Transverse colon (tissue), 4 donors: ENCODE measurements around the gene TNFRSF11A. TPM values are rescaled to one million over a fixed set of nuclear protein-coding genes. Genes with fewer than 3 reads are reported as not detected.

Source experiments
- DNase-seq: peaks from one replicate; pipeline ENCODE4 v3.0.0-alpha.2; 2019
- H3K27ac ChIP-seq, 4 donors: fragments of 200-600 bp; sonication (generic); 2 replicates each; pipeline ENCODE4 v1.5.1; 2016 to 2018; ENCODE audit warnings: inconsistent platforms in 4 of 4
- H3K27me3 ChIP-seq: fragments of 200-600 bp; sonication (generic); 2 replicates; pipeline ENCODE4 v1.5.1; 2017; ENCODE audit warnings: inconsistent platforms
- H3K36me3 ChIP-seq, 4 donors: fragments of 200-600 bp; sonication (generic); 2 replicates each; pipeline ENCODE4 v1.5.1; 2017 to 2019; ENCODE audit warnings: inconsistent platforms in 4 of 4
- H3K4me1 ChIP-seq, 4 donors: fragments of 200-600 bp; sonication (generic); 2 replicates each; pipeline ENCODE4 v1.5.1; 2017 to 2020; ENCODE audit warnings: inconsistent platforms in 4 of 4
- H3K4me3 ChIP-seq, 4 donors: fragments of 200-600 bp; sonication (generic); 1 replicate in 1 of 4; 2 replicates in 3 of 4; pipeline versions ENCODE4 v1.5.1 to v1.6.1; 2017 to 2019; ENCODE audit warnings: inconsistent platforms in 4 of 4
- H3K9me3 ChIP-seq, 2 donors: fragments of 200-600 bp; sonication (generic); 2 replicates each; pipeline ENCODE4 v1.5.1; 2017 to 2019; ENCODE audit warnings: inconsistent platforms in 2 of 2
- CTCF ChIP-seq, 5 experiments: fragments of 200-600 bp in 3 of 5; fragments of 450-650 bp in 2 of 5; sonication (generic) in 3 of 5; IDR thresholded peaks; 1 replicate in 2 of 5; 2 replicates in 3 of 5; pipeline ENCODE4 v1.5.1; 2016 to 2017; ENCODE audit warnings: antibody characterized with exemption in 5 of 5, inconsistent platforms in 3 of 5, mild to moderate bottlenecking in 2 of 5, moderate library complexity in 1 of 5
- EP300 ChIP-seq: sonication (generic); formaldehyde crosslinking; IDR thresholded peaks from one replicate; pipeline ENCODE4 v1.6.1; 2017; ENCODE audit warnings: antibody characterized with exemption, low read depth
- POLR2A ChIP-seq: fragments of 450-650 bp; IDR thresholded peaks from one replicate; pipeline ENCODE4 v1.6.1; 2016; ENCODE audit warnings: antibody characterized with exemption, mild to moderate bottlenecking, moderate library complexity
- POLR2AphosphoS5 ChIP-seq, 3 donors: sonication (generic); formaldehyde crosslinking; IDR thresholded peaks; one replicate each; pipeline ENCODE4 v1.6.1; 2016; ENCODE audit warnings: antibody characterized with exemption in 3 of 3
- WGBS, 2 donors: methylation state at CpG; one replicate each; pipeline ENCODE4 v1.1.5; 2018; ENCODE audit warnings: low coverage in 1 of 2; 5-methylcytosine and 5-hydroxymethylcytosine counted together
- in situ Hi-C, 4 donors: fragments of 200-750 bp; cut with MboI; loops; one replicate each; pipeline versions ENCODE4 v1.15.0 to v1.15.1; 2017; ENCODE audit warnings: low sequenced_read_pairs in 3 of 4, low pct_ligation_motif_present in 1 of 4, low pct_unique_long_range_greater_than_20kb in 1 of 4
- intact Hi-C: fragments of 100-400 bp; cut with DNase I; formaldehyde crosslinking; loops from one replicate; pipeline ENCODE4 v1.15.1; 2023; ENCODE audit warnings: low total_unique reads
- total RNA-seq, 4 donors: library from RNA; depleted of rRNA; stranded (reverse); fragments of >200 nt; gene quantifications; one replicate each; pipeline ENCODE4 v1.1.0, GENCODE V29; 2016

The TNFRSF11A gene
- total RNA-seq, 4 donors from 2014 or later = 23.9 to 59.9 (median 31.6) TPM

- TF ChIP-seq CTCF (IDR thresholded peaks at IDR 0.05) = no peak
- peak in 2 of 3 donors; percentile 27 to 46 for TF ChIP-seq POLR2AphosphoS5 (IDR thresholded peaks at IDR 0.05)
- TF ChIP-seq POLR2A = peak; percentile 23
- no peak for TF ChIP-seq EP300
- H3K27ac ChIP-seq = peak overlapping the region; percentile 80 to 83 (median 82)
Measured at GRCh38 chr18:62329691-62330454, 4.8 kb downstream of the TNFRSF11A start.

GRCh38 chr18:62330650-62331049 is 5.5 kb downstream of the TNFRSF11A start:
- Histone ChIP-seq H3K9me3 (no peaks in the 10 kb centered on the region), H3K4me3 (no peak overlapping the region), H3K27ac (peak overlapping the region; percentile 80 to 83 (median 82)), H3K27me3 (peaks cover 51% of the 10 kb centered on the region), H3K4me1 (peaks cover 9 to 80% (median 47%) of the 10 kb centered on the region in 4 donors), H3K36me3 (no peaks in the 10 kb centered on the region)
- WGBS, 2 donors = 62 to 64% methylated on average over 5 to 7 of the region's 7 CpGs
- intact Hi-C loops (no loop called here), in situ Hi-C loops (no loop called here)
- TF ChIP-seq CTCF (IDR thresholded peaks at IDR 0.05) (no peak), POLR2A (no peak), EP300 (no peak), POLR2AphosphoS5 (IDR thresholded peaks at IDR 0.05) (no peak)
- DNase-seq = no peak

More at GRCh38 chr18:62329691-62330454, 4.8 kb downstream of the TNFRSF11A start:
- H3K36me3 ChIP-seq = no peaks in the 10 kb centered on the region
- no peaks in the 10 kb centered on the region for H3K9me3 ChIP-seq
- peak overlapping the region in 1 of 4 donors; percentile 0 for H3K4me3 ChIP-seq
- DNase-seq = peak; percentile 65
- H3K27me3 ChIP-seq = peaks cover 56% of the 10 kb centered on the region
- WGBS, 2 donors = 40 to 41% methylated on average over 3 to 15 of the region's 15 CpGs
- in situ Hi-C loops = no loop called here
- intact Hi-C loops = no loop called here
- H3K4me1 ChIP-seq = peaks cover 10 to 79% (median 51%) of the 10 kb centered on the region in 4 donors

GRCh38 chr18:62331581-62332356 is 6.7 kb downstream of the TNFRSF11A start:
- intact Hi-C loops (no loop called here), in situ Hi-C loops (no loop called here)

More at GRCh38 chr18:62331581-62332356, 6.7 kb downstream of the TNFRSF11A start:
- peak overlapping the region; percentile 20 to 82 (median 80) for H3K27ac ChIP-seq
- WGBS, 2 donors = 62% methylated on average over 8 of the region's 8 CpGs; no CpG with 5 or more reads in 1 of the 2 donors
- peaks cover 4 to 69% (median 38%) of the 10 kb centered on the region in 4 donors for H3K4me1 ChIP-seq
- no peaks in the 10 kb centered on the region for H3K36me3 ChIP-seq
- peaks cover 39% of the 10 kb centered on the region for H3K27me3 ChIP-seq
- no peak for DNase-seq
- H3K9me3 ChIP-seq = no peaks in the 10 kb centered on the region
- no peak for TF ChIP-seq CTCF (IDR thresholded peaks at IDR 0.05)
- no peak for TF ChIP-seq EP300
- TF ChIP-seq POLR2AphosphoS5 (IDR thresholded peaks at IDR 0.05) = peak in 1 of 3 donors; percentile 23
- TF ChIP-seq POLR2A = no peak
- H3K4me3 ChIP-seq = no peak overlapping the region
